Gastroesophageal sphincter (tissue), 4 donors: ENCODE measurements around the gene ATP6V0A1. TPM values are rescaled to one million over a fixed set of nuclear protein-coding genes. Genes with fewer than 3 reads are reported as not detected.

ENCODE experiments used
- ATAC-seq: fragments of 150-250 bp; one replicate; pipeline ENCODE4 v1.9.1; 2016; ENCODE audit warnings: mild to moderate bottlenecking, moderate library complexity
- H3K27ac ChIP-seq, 4 donors: fragments of 200-600 bp; sonication (generic) in 3 of 4; 1 replicate in 3 of 4; 2 replicates in 1 of 4; pipeline ENCODE4 v1.5.1; 2016 to 2019
- H3K27me3 ChIP-seq: fragments of 200-600 bp; sonication (generic); one replicate; pipeline ENCODE4 v1.5.1; 2019
- H3K36me3 ChIP-seq, 2 donors: fragments of 200-600 bp; sonication (generic); one replicate each; pipeline ENCODE4 v1.5.1; 2019; ENCODE audit warnings: control low read depth in 1 of 2
- H3K4me1 ChIP-seq, 3 donors: fragments of 200-600 bp; sonication (generic); 1 replicate in 2 of 3; 2 replicates in 1 of 3; pipeline ENCODE4 v1.5.1; 2016 to 2019; ENCODE audit warnings: control low read depth in 2 of 3
- H3K4me3 ChIP-seq, 2 donors: fragments of 200-600 bp; sonication (generic); one replicate each; pipeline ENCODE4 v1.5.1; 2019; ENCODE audit warnings: mild to moderate bottlenecking in 1 of 2, moderate library complexity in 1 of 2
- H3K9me3 ChIP-seq, 3 donors: fragments of 200-600 bp; sonication (generic); one replicate each; pipeline ENCODE4 v1.5.1; 2017 to 2019; ENCODE audit warnings: control low read depth in 2 of 3
- CTCF ChIP-seq, 4 experiments: fragments of 200-600 bp in 2 of 4; fragments of 450-650 bp in 2 of 4; sonication (generic) in 1 of 4; IDR thresholded peaks; one replicate each; pipeline ENCODE4 v1.5.1; 2017 to 2019; ENCODE audit warnings: antibody characterized with exemption in 4 of 4, mild to moderate bottlenecking in 2 of 4, moderate library complexity in 2 of 4
- EP300 ChIP-seq: sonication (generic); formaldehyde crosslinking; IDR thresholded peaks from one replicate; pipeline ENCODE4 v1.6.1; 2017; ENCODE audit warnings: antibody characterized with exemption, mild to moderate bottlenecking
- POLR2A ChIP-seq, 2 donors: fragments of 450-650 bp; IDR thresholded peaks; one replicate each; pipeline ENCODE4 v1.6.1; 2017; ENCODE audit warnings: antibody characterized with exemption in 2 of 2, mild to moderate bottlenecking in 2 of 2, moderate library complexity in 1 of 2
- POLR2AphosphoS5 ChIP-seq: sonication (generic); formaldehyde crosslinking; IDR thresholded peaks from one replicate; pipeline ENCODE4 v1.6.1; 2017; ENCODE audit warnings: antibody characterized with exemption
- WGBS, 2 donors: methylation state at CpG; one replicate each; pipeline ENCODE4 v1.1.5; 2018; ENCODE audit warnings: low coverage in 1 of 2; 5-methylcytosine and 5-hydroxymethylcytosine counted together
- total RNA-seq, 4 donors: library from RNA; depleted of rRNA; stranded (reverse); fragments of >200 nt; gene quantifications; one replicate each; pipeline ENCODE4 v1.1.0, GENCODE V29; 2016

Gene ATP6V0A1
- total RNA-seq, 4 donors from 2014 or later, result 47.5 to 84.5 (median 65.4) TPM

GRCh38 chr17:42564815-42565522 lies 106.3 kb downstream of the ATP6V0A1 start:
- 90 to 93% methylated on average over 2 of the region's 15 CpGs for WGBS, 2 donors
- H3K9me3 ChIP-seq, result no peaks in the 10 kb centered on the region
- H3K27me3 ChIP-seq, result no peaks in the 10 kb centered on the region
- no peak overlapping the region for H3K4me3 ChIP-seq
- peaks cover 0 to 45% of the 10 kb centered on the region in 2 donors for H3K36me3 ChIP-seq
- H3K4me1 ChIP-seq, result peaks cover 0 to 79% (median 41%) of the 10 kb centered on the region in 3 donors
- TF ChIP-seq POLR2A (IDR thresholded peaks at IDR 0.05) (no peak), CTCF (IDR thresholded peaks at IDR 0.05) (no peak), POLR2AphosphoS5 (no peak), EP300 (no peak)
- no peak for ATAC-seq
- peak overlapping the region in 2 of 4 donors; percentile 85 to 95 for H3K27ac ChIP-seq

- peaks cover 0 to 73% (median 41%) of the 10 kb centered on the region in 3 donors for H3K4me1 ChIP-seq
- H3K9me3 ChIP-seq, result no peaks in the 10 kb centered on the region
- 82 to 87% methylated on average over 5 to 7 of the region's 16 CpGs for WGBS, 2 donors
- no peak for ATAC-seq
- no peaks in the 10 kb centered on the region for H3K27me3 ChIP-seq
- peaks cover 0 to 52% of the 10 kb centered on the region in 2 donors for H3K36me3 ChIP-seq
- TF ChIP-seq POLR2AphosphoS5, result no peak
- TF ChIP-seq CTCF (IDR thresholded peaks at IDR 0.05), result no peak
- TF ChIP-seq EP300, result no peak
- no peak for TF ChIP-seq POLR2A (IDR thresholded peaks at IDR 0.05)
- peak overlapping the region in 3 of 4 donors; percentile 94 to 98 (median 95) for H3K27ac ChIP-seq
- H3K4me3 ChIP-seq, result no peak overlapping the region
Observed at GRCh38 chr17:42565523-42566214, 107.0 kb downstream of the ATP6V0A1 start.

GRCh38 chr17:42566215-42566882 lies 107.7 kb downstream of the ATP6V0A1 start:
- peaks cover 0 to 59% of the 10 kb centered on the region in 2 donors for H3K36me3 ChIP-seq
- H3K4me3 ChIP-seq, result peak overlapping the region; percentile 82 to 91
- H3K9me3 ChIP-seq, result no peaks in the 10 kb centered on the region
- no peak for TF ChIP-seq POLR2A (IDR thresholded peaks at IDR 0.05)
- TF ChIP-seq EP300, result no peak
- no peak for TF ChIP-seq CTCF (IDR thresholded peaks at IDR 0.05)
- no peak for TF ChIP-seq POLR2AphosphoS5
- 15 to 80% methylated on average over 1 to 8 of the region's 28 CpGs for WGBS, 2 donors
- H3K4me1 ChIP-seq, result peaks cover 0 to 66% (median 38%) of the 10 kb centered on the region in 3 donors
- H3K27me3 ChIP-seq, result no peaks in the 10 kb centered on the region
- no peak for ATAC-seq
- peak overlapping the region; percentile 90 to 98 (median 94) for H3K27ac ChIP-seq

GRCh38 chr17:42566883-42567573 lies 108.3 kb downstream of the ATP6V0A1 start, which contains the start of gene MLX:
TSS of gene MLX (plus strand) at chr17:42567100. CDS start at chr17:42567125, 25 bp downstream.
- 0% methylated on average over 16 of the region's 72 CpGs; no CpG with 5 or more reads in 1 of the 2 donors for WGBS, 2 donors
- Histone ChIP-seq H3K27me3 (no peaks in the 10 kb centered on the region), H3K4me1 (peaks cover 0 to 61% (median 37%) of the 10 kb centered on the region in 3 donors), H3K4me3 (peak within 1 kb of the TSS; percentile 82 to 91), H3K9me3 (no peaks in the 10 kb centered on the region), H3K36me3 (peaks cover 0 to 66% of the 10 kb centered on the region in 2 donors), H3K27ac (peak within 1 kb of the TSS; percentile 90 to 98 (median 94))
- ATAC-seq, result peak; percentile 88
- peak; percentile 66 for TF ChIP-seq POLR2AphosphoS5
- peak in 1 of 4 experiments; percentile 17 for TF ChIP-seq CTCF (IDR thresholded peaks at IDR 0.05)
- peak; percentile 40 to 61 for TF ChIP-seq POLR2A (IDR thresholded peaks at IDR 0.05)
- no peak for TF ChIP-seq EP300
